Measurements from ENCODE around the gene IGFLR1.
"Not testable (repeated sequence)": the region's sequence is repeated elsewhere in the genome, so short reads cannot be mapped to it uniquely, and the experiment has no call there.

The IGFLR1 gene

GRCh38 chr19:35693835-35694599 lies 48.2 kb downstream of the IGFLR1 start:
- Histone ChIP-seq H3K27me3 (ENCODE audit: low read depth) (no peaks in the 10 kb centered on the region), H3K36me3 (replicated peaks) (no peaks in the 10 kb centered on the region), H3K4me3 (no peak overlapping the region), H3K4me1 (no peaks in the 10 kb centered on the region), H3K9me3 (peaks cover 3% of the 10 kb centered on the region; the same call in 1 of the 2 replicates)
- in situ Hi-C loops (cut with MboI; ENCODE audit: low sequenced_read_pairs) = no loop called here
- DNase-seq (ENCODE audit: low spot score in 2 of 2) = peak; percentile 80 to 93

- H3K4me1 ChIP-seq = no peaks in the 10 kb centered on the region
- no peak for DNase-seq (ENCODE audit: low spot score in 2 of 2)
- H3K9me3 ChIP-seq = peaks cover 3% of the 10 kb centered on the region; the same call in 1 of the 2 replicates
- H3K27me3 ChIP-seq (ENCODE audit: low read depth) = no peaks in the 10 kb centered on the region
- in situ Hi-C loops (cut with MboI; ENCODE audit: low sequenced_read_pairs) = no loop called here
- H3K36me3 ChIP-seq (replicated peaks) = no peaks in the 10 kb centered on the region
- H3K4me3 ChIP-seq = no peak overlapping the region
Observed at GRCh38 chr19:35693422-35693821, 48.8 kb downstream of the IGFLR1 start.

- no peak for DNase-seq (ENCODE audit: low spot score in 2 of 2)
- Histone ChIP-seq H3K27me3 (ENCODE audit: low read depth) (no peaks in the 10 kb centered on the region), H3K9me3 (peaks cover 3% of the 10 kb centered on the region; the same call in 1 of the 2 replicates), H3K4me3 (no peak overlapping the region), H3K4me1 (no peaks in the 10 kb centered on the region), H3K36me3 (replicated peaks) (no peaks in the 10 kb centered on the region)
- in situ Hi-C loops (cut with MboI; ENCODE audit: low sequenced_read_pairs) = no loop called here
Observed at GRCh38 chr19:35692010-35692409, 50.2 kb downstream of the IGFLR1 start.

- H3K36me3 ChIP-seq (replicated peaks); in situ Hi-C loops (cut with MboI; ENCODE audit: low sequenced_read_pairs); H3K4me1 ChIP-seq; DNase-seq (ENCODE audit: low spot score in 2 of 2); H3K27me3 ChIP-seq (ENCODE audit: low read depth); H3K4me3 ChIP-seq; H3K9me3 ChIP-seq: not testable (repeated sequence)
Observed at GRCh38 chr19:35691106-35691505, 51.1 kb downstream of the IGFLR1 start.

GRCh38 chr19:35689836-35690235 lies 52.4 kb downstream of the IGFLR1 start:
- DNase-seq (ENCODE audit: low spot score in 2 of 2) = no peak
- H3K4me3 ChIP-seq = no peak overlapping the region
- no peaks in the 10 kb centered on the region for H3K27me3 ChIP-seq (ENCODE audit: low read depth)
- in situ Hi-C loops (cut with MboI; ENCODE audit: low sequenced_read_pairs) = no loop called here
- H3K9me3 ChIP-seq = no peaks in the 10 kb centered on the region
- no peaks in the 10 kb centered on the region for H3K4me1 ChIP-seq
- no peaks in the 10 kb centered on the region for H3K36me3 ChIP-seq (replicated peaks)

Data from HAP-1 (cell line).